ENCODE measurements around the gene SMARCC1.

The SMARCC1 gene

GRCh38 chr3:47804577-47804976 lies 22.9 kb upstream of the SMARCC1 start:
- TF ChIP-seq EZH2phosphoT487 (IDR thresholded peaks at IDR 0.05; ENCODE audit: low read length) = no peak
- peaks cover 9% of the 10 kb centered on the region for H3K79me2 ChIP-seq (ENCODE audit: low read length)
- no peak for DNase-seq
- no peaks in the 10 kb centered on the region for H3K36me3 ChIP-seq (replicated peaks; ENCODE audit: insufficient read depth, low read length)
- H3K4me3 ChIP-seq (ENCODE audit: low read length) = no peak overlapping the region
- H3F3A ChIP-seq (ENCODE audit: insufficient read depth, low read length) = peaks cover 5% of the 10 kb centered on the region; the same call in 1 of the 2 replicates
- no peaks in the 10 kb centered on the region for H3K27me3 ChIP-seq (replicated peaks; ENCODE audit: insufficient read depth, low read length)
- H3K4me1 ChIP-seq (ENCODE audit: low read length) = peaks cover 8% of the 10 kb centered on the region
- H3K4me2 ChIP-seq (ENCODE audit: low read depth, low read length) = no peak overlapping the region
- no peaks in the 10 kb centered on the region for H3K9me2 ChIP-seq (replicated peaks; ENCODE audit: insufficient read depth, low read length)
- no peaks in the 10 kb centered on the region for H4K20me1 ChIP-seq (ENCODE audit: insufficient read depth, low read length)
- H3K9me3 ChIP-seq (replicated peaks; ENCODE audit: insufficient read depth, low read length) = no peaks in the 10 kb centered on the region
- no peak overlapping the region for H2AFZ ChIP-seq (ENCODE audit: low read length)
- no peak overlapping the region for H3K9ac ChIP-seq (ENCODE audit: low read length)
- H3K27ac ChIP-seq (ENCODE audit: low read length) = no peak overlapping the region

- Histone ChIP-seq H3K27ac (ENCODE audit: low read length) (peak overlapping the region; percentile 57; the same call in 1 of the 2 replicates), H3K4me2 (ENCODE audit: low read depth, low read length) (peak overlapping the region; percentile 95), H3F3A (ENCODE audit: insufficient read depth, low read length) (peaks cover 5% of the 10 kb centered on the region; the same call in 1 of the 2 replicates), H3K4me1 (ENCODE audit: low read length) (peaks cover 8% of the 10 kb centered on the region), H3K4me3 (ENCODE audit: low read length) (peak overlapping the region; percentile 94), H3K9ac (ENCODE audit: low read length) (peak overlapping the region; percentile 71), H3K9me2 (replicated peaks; ENCODE audit: insufficient read depth, low read length) (no peaks in the 10 kb centered on the region), H3K79me2 (ENCODE audit: low read length) (peaks cover 9% of the 10 kb centered on the region), H2AFZ (ENCODE audit: low read length) (peak overlapping the region; percentile 70), H3K9me3 (replicated peaks; ENCODE audit: insufficient read depth, low read length) (no peaks in the 10 kb centered on the region), H3K27me3 (replicated peaks; ENCODE audit: insufficient read depth, low read length) (no peaks in the 10 kb centered on the region), H4K20me1 (ENCODE audit: insufficient read depth, low read length) (no peaks in the 10 kb centered on the region), H3K36me3 (replicated peaks; ENCODE audit: insufficient read depth, low read length) (no peaks in the 10 kb centered on the region)
- peak; percentile 14 for DNase-seq
- no peak for TF ChIP-seq EZH2 (optimal IDR thresholded peaks at IDR 0.05; ENCODE audit: low read depth, low read length)
- no peak for TF ChIP-seq EZH2phosphoT487 (IDR thresholded peaks at IDR 0.05; ENCODE audit: low read length)
- no peak for TF ChIP-seq CTCF (IDR thresholded peaks at IDR 0.05; ENCODE audit: low read length)
Observed at GRCh38 chr3:47803480-47804025, 21.9 kb upstream of the SMARCC1 start.

- TF ChIP-seq EZH2 (optimal IDR thresholded peaks at IDR 0.05; ENCODE audit: low read depth, low read length) = no peak
- TF ChIP-seq EZH2phosphoT487 (IDR thresholded peaks at IDR 0.05; ENCODE audit: low read length) = no peak
- no peak for TF ChIP-seq CTCF (IDR thresholded peaks at IDR 0.05; ENCODE audit: low read length)
- Histone ChIP-seq H3K9ac (ENCODE audit: low read length) (peak within 1 kb of the TSS; percentile 71), H2AFZ (ENCODE audit: low read length) (peak within 1 kb of the TSS; percentile 83), H3K27ac (ENCODE audit: low read length) (peak within 1 kb of the TSS; percentile 57; the same call in 1 of the 2 replicates), H3K9me2 (replicated peaks; ENCODE audit: insufficient read depth, low read length) (no peaks in the 10 kb centered on the region), H3K4me3 (ENCODE audit: low read length) (peak within 1 kb of the TSS; percentile 94), H3K79me2 (ENCODE audit: low read length) (peaks cover 9% of the 10 kb centered on the region), H3K27me3 (replicated peaks; ENCODE audit: insufficient read depth, low read length) (no peaks in the 10 kb centered on the region), H3K4me2 (ENCODE audit: low read depth, low read length) (peak within 1 kb of the TSS; percentile 95), H3F3A (ENCODE audit: insufficient read depth, low read length) (peaks cover 5% of the 10 kb centered on the region; the same call in 1 of the 2 replicates), H3K9me3 (replicated peaks; ENCODE audit: insufficient read depth, low read length) (no peaks in the 10 kb centered on the region), H4K20me1 (ENCODE audit: insufficient read depth, low read length) (no peaks in the 10 kb centered on the region), H3K36me3 (replicated peaks; ENCODE audit: insufficient read depth, low read length) (no peaks in the 10 kb centered on the region), H3K4me1 (ENCODE audit: low read length) (peaks cover 8% of the 10 kb centered on the region)
- peak; percentile 87 for DNase-seq
Observed at GRCh38 chr3:47802734-47803479, 21.2 kb upstream of the SMARCC1 start, which contains the start of gene DHX30. DHX30 (plus strand) TSS chr3:47803138; CDS start chr3:47810684, 7,546 bp downstream.
